HG02798 (cell line): ENCODE data around the gene THSD7A.

ENCODE experiments used
- ATAC-seq: cut with Tn5 transposase; IDR thresholded peaks from one replicate; pipeline ENCODE4 v1.9.1; 2021; ENCODE audit warnings: mild to moderate bottlenecking; ENCODE audit not compliant: unreplicated experiment, poor library complexity

Gene THSD7A

DNA sequence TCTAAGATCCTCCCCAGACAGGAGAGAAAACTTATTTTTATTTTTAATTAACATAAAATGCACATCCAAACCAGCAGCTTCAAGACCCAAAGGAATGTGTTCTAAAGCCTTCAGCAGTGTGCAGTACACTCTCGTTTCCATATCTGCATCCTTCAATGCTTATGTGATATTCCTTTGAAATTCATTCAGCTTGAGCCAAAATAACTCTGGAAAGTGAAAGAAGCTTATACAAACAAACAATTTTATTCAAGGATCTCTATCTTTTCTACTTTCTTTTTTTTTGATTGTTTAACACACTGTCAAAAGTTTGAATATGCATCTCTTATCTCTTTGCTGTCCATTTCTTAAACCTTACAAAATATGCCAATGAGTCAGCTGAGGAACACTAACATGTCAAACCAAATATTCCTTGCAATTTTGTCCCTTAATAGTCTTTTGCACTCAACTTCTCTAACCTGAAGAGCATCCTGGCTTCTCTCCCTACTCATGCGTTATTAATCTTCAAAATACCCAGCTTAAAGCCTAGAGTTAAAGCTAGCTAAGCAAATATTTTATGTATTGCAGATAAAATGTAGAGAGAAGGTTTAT, 124.3 kb downstream of the THSD7A start:
- ATAC-seq: no peak

DNA sequence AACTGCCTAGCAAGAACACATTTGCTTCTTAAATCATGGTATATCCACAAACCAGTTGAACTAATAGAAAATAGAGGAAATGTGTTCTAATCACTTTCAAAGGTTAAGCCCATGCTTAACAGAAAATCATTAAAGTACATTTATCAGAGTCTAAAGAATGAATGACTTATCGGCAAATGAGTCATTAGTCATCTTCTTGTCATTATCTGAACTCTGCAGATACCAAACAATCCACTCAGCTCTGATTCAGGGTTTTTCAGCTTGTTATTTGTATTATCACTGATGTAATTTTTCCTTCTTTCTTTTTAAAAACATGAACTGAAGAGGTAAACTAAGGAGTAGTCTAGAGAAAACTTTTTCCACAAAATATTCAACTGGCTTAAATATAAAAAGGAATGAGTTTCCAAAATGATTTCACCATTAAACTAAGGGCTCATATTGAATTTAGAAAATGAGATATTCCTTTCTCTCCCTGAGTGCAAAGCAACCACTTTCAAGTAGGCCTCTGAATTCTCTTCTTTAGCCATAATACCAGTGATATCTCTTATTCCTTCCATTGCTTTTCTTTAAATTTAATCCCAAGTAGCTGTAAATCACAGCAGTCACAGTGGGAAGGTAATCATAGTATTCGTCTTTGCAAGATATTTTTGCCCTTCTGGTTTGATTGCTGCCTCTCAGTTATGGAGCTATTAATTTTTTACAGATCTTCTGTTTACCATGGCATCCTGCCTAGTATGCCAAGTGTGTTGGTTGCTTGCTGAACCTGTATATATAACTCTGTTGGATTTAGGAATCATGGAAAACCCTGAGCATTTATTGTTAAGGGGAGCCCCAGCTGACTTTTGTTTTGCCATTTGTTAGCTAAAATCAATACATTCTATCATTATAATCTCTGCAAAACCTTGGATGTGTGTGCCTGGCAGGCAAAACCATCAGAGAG, 125.1 kb downstream of the THSD7A start:
- ATAC-seq: no peak

DNA sequence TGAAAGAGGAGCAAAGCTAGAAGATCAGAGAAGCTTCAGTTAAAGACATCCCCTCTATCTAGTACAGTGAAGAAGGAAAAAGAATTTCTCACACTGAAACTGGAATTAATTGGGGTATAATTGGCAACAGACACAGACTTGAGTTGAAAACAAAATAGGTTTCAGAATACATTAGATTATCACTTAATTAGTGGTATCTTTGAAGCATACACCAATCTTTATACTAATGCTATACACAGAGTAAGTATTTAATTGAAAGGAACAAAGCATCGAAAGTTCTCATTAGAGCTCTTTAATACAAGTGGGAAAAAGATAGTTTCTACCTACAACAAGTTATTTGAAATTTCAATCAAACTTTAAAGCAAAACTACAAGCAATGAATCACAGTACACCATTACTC, 128.2 kb downstream of the THSD7A start:
- no peak for ATAC-seq

DNA sequence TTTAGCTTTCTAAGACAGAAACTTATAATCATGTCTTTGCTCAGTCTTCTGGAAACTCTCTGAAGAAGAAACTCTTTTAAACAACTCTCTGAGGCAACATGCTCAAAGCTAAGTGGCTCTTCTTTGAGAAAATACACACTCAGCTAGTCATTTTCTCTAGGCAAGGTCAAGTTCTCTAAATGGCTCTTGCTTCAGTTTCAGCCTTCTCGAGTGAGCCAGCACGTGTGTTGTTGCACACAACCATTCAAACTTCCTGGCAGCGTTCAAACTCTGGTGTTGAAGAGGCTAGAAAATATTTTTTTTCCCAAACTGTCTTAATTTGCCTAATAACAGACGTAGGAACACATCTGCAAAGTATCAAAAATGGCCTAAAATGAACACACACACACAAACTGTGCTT, 129.1 kb downstream of the THSD7A start:
- ATAC-seq: no peak

DNA sequence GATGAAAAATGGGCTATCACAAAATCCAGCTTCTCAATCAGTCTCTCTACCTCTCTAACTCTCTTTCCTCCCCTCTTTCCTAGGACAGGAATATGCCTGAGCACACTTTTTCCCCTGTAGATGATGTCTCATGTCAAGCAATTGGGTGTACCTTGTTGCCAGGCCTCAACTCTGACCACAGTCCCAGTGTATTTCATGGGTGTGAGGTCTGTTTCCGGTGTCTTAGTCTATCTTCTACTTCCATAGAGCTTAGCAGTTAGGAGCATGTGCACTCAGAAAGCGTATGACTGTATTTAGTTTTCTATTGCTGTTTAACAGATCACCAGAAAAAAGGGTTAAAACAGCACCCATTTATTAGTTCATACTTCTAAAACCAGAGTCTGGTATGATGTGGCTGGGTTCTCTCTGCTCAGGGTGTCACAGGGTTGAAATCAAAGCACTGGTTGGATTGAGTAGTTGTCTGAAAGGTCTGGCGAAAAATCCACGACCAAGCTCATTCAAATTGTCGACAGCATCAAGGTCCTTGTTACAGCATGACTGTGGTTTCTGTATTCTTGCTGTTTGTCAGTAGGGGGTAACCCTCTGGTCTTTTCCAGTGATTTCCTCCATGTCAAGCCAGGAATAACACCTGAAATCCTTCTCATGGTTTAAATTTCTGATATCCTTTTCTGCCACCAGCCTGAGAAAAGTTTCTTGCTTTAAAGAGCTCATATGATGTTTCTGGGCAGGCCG, 130.0 kb downstream of the THSD7A start:
- ATAC-seq: no peak

DNA sequence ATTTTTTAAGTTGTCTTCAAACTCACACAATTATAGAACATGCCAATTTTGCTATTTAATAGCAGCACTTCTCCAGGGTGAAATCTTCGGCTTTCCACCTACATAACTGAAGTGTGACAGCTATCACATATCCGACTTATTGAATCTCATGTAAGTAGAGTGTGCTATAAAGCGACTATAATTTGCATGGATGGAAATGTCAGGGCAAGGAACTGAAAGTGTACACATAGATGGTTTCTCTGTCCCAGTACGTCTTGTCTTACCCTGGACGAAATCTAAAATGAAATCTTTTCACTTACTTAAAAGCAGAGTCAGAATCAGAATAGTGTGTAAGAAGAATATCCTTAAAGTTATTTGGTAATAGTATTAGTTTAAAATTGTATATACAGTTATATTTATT, 132.3 kb downstream of the THSD7A start:
- no peak for ATAC-seq

DNA sequence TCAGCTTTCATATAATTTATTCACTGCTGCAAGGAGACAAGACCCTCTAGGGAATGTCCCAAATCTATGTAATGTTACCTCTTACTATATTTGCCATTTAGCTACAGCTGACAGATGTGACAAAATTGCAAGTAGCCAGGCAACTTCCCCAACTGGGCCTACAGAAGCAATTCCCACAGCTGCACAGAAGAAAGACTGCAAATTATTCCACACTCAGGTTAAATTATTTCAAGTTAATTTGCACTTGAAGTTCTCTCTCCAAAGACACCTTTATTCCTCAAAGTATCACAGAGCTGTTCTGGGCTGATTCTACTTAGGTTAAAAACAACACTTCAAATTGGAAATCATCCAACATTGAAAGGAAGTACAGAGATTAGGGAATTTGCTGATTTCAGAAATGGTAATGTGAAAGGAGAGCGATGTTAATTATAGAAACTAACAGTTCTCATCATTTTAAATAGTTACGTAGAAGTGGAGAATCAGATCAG, 133.6 kb downstream of the THSD7A start:
- no peak for ATAC-seq

DNA sequence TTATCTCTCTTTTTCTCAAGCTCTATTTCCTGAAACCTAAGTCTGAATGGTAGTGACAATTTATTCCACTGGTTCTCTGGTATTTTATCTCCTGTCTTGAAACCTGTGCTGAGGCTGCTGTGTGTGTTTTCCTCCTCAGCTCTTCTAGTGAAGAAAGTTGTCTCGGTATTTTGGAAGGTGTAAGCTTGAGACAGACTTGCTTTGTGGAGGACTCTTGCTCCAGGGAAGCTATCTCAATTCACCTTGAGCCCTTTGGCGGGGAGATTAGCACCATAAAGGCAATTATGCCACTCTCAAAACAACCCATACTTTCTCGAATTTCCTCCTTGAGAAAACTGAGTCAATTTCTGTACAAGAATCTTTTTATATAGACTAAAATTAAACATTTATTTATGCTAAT, 141.6 kb downstream of the THSD7A start:
- ATAC-seq: no peak

DNA sequence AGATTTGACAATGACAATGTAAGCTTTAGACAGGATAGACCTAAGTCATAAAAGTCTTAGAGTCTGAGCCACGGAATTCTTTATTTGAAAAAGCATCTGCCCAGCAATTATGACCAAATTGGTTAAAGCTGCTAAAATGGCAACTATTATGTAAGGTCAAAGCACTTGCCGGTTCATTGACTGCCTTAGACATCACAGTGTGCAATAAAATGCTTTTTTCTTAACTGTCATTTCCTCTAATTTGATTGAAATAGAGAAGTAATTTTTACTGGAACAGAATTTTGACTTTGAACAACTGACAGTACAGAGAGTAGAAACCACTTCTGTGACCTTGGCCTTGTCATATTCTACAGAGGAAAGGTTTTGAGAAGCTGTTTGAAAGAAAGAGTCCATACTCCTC, 142.9 kb downstream of the THSD7A start:
- no peak for ATAC-seq

DNA sequence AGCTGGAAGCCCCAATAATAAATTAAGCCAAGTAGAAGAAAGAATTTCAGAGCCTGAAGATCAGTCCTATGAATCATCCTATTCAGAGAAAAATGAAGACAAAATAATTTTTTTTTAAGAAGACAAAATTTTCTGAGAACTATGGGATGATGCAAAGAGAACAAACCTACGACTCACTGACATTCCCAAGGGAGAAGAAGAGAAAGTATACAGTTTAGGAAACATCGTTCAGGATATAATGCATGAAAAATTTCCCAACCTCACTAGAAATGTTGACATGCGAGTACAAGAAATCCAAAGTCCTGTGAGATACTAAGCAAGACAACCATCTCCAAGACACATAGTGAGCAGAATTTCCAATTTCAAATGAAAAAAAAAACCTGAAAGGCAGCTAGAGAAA, 150.5 kb downstream of the THSD7A start:
- no peak for ATAC-seq

DNA sequence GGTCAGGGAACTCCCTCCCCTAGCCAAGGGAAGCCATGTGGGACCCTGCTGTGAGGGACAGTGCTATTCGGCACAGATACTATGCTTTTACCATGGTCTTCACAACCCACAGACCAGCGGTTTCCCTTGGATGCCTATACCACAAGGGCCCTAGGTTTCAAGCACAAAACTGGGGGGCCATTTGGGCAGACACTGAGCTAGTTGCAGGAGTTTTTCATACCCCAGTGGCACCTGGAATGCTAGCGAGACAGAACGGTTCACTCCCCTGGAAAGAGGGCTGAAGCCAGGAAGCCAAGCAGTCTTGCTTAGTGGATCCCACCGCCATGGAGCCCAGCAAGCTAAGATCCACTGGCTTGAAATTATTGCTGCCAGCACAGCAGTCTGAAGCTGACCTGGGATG, 156.8 kb downstream of the THSD7A start:
- no peak for ATAC-seq

DNA sequence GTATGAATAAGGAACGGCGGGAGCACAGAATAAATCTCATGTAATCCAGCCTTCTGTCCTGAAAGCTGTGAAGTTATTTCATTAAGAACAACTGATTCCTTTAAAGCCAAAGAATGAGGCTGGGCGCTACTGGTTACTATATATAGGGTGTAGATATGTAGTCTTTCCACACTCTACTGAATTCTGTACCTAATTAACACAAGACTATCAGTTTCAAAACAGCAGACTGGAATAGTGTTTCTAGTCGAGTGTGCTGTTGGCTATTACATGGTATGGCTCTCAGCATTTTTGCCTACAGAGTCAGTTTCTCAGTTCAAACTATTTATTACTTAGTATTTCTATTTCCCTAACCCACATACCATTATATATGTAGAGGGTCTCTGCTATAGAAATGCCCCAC, 163.3 kb downstream of the THSD7A start:
- ATAC-seq: no peak

DNA sequence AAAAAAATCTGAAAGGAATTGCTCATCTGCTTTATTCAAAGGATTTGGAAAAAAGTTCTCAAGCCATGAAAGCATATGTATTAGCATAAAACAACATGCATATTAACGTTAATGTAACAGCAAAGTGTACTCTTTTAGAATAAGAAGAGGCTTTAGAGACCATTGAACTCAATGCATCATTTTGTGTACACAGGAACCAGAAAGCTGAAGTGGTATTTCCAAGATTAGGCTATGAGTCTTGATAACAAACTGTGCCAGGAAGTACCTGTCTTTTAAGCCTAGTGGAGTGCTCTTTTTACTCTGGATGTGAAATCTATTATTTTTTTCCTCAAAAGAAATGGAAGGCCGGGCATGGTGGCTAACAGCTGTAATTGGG, 164.2 kb downstream of the THSD7A start:
- no peak for ATAC-seq

DNA sequence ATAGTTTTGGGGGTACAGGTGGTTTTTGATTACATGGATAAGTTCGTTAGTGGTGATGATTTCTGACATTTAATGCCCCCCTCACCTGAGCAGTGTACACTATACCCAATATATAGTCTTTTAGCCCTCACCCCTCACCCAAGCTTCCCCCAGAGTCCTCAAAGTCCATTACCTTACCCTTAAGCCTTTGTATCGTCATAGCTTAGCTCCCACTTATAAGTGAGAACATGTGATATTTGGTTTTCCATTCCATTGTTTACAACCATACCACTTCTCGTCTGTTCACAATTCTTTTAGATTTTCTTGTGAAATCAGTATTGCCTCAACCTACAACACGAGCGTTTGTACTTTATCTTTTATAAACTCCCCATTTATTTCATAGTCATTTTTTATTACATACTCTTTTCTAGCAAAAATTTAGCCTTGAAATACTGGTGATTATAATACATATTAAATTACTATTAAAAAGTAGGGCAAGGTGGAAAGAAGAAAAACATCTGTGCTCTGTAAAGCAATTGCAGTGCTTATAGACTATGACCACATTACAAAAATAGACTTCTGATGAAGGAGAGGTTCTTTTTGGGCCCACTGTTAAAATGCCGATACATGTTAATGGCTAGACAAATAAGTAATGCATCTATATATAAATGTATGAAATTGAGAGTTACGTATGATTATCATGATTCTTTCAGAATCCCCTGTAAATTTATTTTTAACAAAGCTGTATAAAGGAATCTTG, 164.8 kb downstream of the THSD7A start:
- ATAC-seq: no peak

DNA sequence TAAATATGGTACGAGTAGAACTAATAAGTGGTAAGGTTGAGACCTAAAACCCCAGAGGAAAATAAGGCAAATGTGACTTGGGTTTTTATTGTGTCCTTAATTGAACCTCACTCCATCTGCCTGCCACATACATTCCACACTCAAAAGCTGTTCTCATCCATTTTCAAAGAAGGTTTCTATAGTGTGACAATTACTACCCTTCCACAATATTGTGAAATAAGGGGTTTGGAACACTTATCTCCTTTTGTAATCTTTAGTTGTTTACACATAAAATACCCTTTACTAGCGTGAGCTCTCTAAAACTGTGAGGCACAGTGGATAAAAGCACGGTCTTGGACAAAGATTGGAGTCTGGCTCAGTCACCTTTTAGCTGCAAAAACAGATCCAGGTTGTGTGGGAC, 166.6 kb downstream of the THSD7A start:
- no peak for ATAC-seq

DNA sequence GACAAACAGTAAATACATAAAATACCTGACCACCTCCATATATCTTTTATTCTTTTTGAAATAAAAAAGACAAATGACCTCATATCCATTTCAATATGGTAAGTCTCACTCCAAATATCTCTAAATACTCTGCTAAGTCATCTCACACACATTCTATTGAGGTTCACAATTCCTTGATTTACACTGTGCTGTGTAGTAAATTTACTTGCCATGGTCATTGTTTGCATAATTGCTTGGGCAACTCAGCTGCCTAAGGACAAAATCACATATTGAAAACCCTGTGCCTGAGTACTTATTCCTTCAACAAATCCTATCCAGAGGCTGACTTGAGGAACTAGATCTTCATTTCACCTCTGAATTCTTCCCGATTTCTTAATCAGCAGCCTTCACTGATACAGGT, 176.4 kb downstream of the THSD7A start:
- no peak for ATAC-seq

DNA sequence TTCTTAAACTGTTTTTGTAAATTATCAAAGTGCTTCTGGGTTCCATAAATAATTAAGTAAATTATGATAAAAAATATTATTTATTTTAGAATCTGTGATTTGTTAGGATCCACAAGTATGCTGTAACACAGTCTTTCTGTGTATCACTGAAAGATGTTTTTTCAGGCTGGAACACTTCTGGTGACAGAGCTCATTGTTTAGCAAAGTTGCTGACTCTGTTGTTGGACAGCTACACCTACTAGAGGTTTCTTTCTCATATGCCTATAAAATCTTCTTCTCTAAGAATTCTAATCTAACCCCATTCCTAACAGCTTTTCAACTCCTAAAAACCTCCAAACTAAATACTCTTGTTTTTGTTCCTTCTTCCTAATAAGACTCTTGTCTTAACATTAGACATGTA, 176.8 kb downstream of the THSD7A start:
- ATAC-seq: no peak

DNA sequence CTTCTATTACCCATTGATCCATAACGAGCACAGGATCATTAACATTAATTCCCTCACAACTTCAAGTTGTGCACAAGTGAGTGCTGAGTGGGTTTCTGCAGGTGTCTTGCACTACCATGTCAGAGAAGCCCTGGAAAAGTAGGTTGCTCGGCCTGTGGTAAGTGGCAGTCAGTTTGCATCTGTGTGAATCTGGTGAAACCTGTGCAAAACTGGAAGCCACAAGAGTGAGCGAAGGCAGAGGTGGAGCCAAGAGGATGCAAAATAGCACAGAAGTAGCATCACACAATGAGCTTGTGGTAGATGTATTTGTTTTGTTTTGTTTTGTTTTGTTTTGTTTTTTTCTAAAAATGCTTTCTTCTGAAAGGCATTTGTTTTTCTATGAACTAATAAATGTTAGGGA, 181.5 kb downstream of the THSD7A start:
- peak; percentile 48 for ATAC-seq

DNA sequence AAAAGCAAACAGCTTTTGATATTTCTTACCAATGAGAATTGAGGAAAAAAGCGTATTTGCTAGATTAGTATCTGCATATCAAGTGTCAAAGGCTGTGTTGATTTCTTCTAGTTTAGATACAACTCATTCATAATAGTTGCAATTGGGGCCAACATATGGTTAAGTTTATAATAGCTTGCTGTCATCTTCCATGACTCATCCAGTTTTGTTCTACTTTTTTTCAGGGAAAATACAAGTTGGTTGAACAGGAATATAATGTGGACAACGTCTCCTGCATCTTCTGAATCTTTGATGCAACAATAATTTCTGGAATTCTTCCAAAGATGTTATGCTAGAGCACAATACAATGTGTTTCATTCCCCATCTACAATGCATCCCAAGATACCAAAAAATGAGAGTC, 182.0 kb downstream of the THSD7A start:
- ATAC-seq: no peak

DNA sequence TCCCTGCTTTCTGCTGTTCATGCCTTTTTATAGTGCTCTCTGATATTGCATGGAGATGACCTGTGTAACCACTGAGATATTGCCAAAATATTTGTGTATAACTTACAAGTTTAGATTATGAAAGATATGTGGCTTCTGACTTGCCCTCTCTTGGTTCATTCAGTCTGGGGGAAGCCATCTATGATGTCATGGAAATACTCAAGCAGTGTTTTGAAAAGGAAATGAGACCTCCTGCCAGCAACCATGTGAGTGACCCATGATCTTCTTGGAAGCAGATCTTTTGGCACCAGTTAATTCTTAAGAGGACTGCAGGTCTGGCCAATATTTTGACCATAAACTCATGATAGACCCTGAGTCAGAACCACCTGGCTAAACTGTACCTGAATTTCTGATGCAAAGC, 183.0 kb downstream of the THSD7A start:
- no peak for ATAC-seq

DNA sequence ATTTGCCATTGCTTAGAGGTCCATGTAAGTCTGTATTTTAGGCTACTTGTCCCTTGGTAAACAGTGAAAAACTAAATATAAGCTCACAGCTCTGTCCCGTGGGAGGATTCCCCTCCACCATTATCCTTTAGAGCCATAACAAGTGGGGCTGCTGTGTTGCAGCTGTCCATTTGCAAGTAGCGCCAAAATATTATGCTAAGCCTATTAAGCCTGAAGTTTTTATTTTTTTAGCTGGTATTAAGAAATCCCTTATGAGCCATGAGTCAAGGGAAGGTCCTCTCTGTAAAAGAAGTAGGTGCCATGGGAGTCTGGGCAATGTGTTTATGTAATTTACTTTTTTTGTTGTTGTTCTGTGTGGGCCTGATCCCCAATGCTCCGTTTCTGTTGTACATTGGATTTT, 183.9 kb downstream of the THSD7A start:
- ATAC-seq: no peak
